Astrocyte of the hippocampus (primary cell): ENCODE data around the gene ZBTB16.

Experiments
- DNase-seq: peaks from one replicate; pipeline ENCODE4 v3.0.0; 2011; ENCODE audit warnings: low read depth, low spot score

The ZBTB16 gene

DNA sequence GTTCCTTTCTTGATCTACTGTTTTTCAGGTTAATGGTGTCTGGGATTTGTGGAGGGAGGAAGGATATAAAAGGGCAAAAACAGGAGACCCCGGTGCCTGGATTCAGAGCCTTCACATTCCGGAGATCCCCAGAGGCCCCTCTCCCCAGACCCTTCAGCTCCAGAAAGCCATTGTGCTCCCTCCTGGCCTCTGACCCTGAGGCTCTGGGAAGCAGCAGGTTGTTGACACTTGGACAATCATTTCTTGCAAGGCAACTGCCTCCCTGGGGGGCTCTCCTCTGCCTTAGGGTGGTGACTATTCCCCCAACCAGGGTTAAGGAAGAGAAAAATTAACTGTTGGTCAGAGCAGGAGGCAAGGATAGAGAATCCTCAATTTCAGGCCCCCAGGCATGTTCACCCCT lies 149.8 kb downstream of the ZBTB16 start:
- no peak for DNase-seq

DNA sequence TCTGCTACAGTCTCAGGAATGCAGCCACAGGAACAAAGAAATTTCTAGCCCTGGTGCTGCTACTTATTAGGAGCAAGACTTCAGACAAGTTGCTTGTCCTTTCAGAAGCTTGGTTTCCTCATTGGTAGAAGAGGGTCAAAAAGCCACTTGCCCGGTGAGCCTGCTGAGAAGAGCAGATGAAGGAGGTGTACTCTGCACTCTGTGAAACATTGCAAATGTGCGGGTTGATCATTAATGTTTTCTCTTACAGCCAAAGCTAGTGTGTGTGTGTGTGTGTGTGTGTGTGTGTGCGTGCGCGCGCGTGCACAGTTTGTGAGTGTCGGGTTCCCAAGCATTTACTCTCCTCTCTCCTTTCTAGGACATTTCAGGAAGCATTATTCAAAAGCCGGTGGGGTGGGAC lies 150.4 kb downstream of the ZBTB16 start:
- no peak for DNase-seq

DNA sequence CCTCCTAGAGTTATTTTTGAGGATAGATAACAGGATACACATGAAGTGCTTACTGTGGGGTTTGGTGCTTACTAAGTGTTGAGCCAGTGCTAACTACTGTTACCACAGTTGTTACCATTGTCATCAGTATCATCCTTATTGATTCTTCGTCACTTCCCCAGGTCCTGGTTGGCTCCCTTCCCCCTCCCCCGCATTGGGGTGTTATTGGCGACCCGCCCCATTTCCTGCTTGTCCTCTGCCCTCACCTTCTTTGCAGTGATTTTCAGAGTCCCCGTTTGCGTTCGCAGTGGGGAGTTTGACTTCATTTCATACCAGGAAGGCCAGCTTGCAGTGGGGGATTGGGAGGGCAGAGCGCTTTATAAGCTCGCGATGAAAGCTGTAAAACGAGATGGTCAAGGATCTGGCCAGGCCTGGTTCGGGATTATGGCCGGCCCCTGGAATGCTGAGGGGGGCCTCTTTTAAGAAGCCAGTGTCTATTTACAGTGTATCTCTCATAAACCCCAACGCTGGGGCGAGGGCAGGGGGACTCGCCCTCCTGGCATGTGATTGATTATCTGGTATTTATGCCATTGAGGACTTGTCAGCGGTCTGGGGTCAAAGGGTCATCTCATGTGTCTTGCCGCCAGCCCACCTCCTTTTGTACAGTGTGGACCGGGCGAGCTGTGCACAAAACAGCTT lies 152.1 kb downstream of the ZBTB16 start:
- DNase-seq = no peak

DNA sequence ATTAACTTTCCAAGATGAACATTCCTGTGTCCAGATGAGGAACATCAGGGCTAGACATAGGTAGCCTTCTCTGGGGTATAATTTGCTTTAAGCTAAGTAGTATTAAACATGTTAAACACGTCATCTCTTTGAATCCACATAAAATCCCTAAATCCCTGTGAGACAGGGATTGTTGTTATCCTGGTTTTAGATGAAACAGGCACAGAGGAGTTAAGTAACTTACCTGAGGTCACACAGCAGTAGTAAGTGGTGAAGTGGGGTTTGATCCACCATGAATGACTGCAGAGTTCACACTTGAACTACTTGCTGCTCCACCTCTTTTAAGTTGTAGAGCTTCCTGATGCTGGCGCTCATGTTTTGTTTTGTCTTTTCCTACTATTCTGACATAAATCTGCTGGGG lies 154.1 kb downstream of the ZBTB16 start:
- no peak for DNase-seq

DNA sequence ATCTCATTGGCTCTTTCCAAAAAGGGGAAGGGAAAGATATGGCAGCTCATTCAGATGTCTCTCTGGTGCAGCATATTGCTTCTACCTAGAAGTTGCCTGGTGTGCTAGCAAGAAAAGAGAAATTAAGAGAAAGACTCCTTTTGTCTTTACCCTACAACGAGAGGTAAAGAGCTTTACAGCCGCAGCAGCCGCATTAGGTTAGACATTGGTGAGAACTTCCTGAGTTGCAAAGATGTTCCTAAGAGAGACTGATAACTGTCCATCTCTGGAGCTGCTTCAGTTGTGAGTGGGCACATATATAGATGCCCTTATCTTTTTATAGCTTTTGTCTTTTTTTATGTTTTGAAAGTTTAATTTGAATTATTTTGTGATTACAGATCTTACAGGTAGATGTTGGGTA lies 155.9 kb downstream of the ZBTB16 start:
- no peak for DNase-seq

GRCh38 chr11:114215871-114216795 lies 156.6 kb downstream of the ZBTB16 start:
- no peak for DNase-seq

- no peak for DNase-seq
Observed at GRCh38 chr11:114216796-114217180, 157.3 kb downstream of the ZBTB16 start.

DNA sequence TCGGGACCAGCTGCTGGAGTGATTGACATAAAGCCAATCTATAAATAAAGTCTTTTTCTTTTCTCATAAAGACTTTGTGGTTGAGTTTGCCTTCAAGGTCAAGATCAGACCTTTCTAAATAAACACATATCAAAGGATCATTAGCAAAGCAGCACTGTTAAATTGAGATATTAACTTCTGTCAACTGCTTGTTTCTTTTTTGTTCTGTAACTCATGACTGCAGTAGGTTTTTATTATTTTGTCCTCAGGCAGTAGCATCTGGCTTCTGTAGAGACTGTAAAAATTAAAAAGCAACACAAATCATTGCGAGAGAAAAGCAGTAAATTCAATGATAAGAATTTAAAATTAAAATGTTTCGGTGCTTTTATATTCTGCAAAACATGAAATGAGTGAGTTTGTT lies 159.0 kb downstream of the ZBTB16 start:
- no peak for DNase-seq

- peak; percentile 80 for DNase-seq
Observed at GRCh38 chr11:114219559-114220349, 160.2 kb downstream of the ZBTB16 start.

- DNase-seq = no peak
Observed at GRCh38 chr11:114221037-114221436, 161.5 kb downstream of the ZBTB16 start.

- no peak for DNase-seq
Observed at GRCh38 chr11:114225661-114226060, 166.2 kb downstream of the ZBTB16 start.

GRCh38 chr11:114226356-114226755 lies 166.8 kb downstream of the ZBTB16 start:
- no peak for DNase-seq

DNA sequence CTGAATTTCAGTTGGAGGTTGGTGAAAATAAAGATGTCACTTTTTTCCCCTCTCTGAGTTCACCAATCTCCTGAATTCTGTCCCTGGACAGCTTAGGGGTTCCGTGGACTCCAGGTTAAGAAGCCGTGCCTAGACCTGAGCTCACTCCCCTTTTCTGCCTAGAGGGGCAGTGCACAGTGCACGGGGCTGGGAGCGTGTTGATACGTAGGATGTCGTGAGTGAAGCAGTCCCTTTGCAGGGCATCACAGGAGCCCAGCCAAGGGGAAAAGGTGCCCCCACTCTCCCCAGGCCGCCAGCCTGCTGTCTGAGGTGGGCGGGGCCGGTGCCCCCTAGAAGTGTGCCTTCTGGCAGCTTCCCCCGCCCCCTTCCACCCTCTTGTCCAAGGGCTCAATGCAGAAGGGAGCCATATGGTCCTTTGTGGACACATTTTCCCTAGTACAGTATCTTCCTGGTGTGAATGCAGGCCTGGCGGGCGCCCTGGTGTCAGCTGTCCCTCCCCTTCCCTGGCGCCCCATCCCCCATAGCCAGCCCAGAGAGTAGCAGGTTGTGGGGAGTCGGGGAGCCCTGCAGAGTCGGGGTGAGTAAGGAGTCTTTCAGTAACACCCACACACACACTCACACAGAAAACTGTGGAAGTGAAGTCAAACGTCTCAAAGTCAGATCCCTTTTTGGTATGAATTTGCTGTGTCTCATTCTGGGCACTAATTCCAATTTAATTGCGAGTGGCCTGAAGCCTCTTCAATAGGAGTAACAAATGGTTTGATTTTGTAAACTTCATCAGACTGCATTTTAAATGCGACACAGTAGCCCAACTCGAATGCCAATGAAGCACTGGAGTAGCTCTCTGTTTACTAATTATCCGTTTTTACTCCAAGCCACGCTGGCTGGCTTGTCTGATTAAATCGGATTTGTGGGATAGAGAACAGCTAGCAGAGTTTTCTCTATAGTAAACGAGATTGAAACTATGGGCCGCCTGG lies 169.2 kb downstream of the ZBTB16 start:
- peak; percentile 35 for DNase-seq

DNA sequence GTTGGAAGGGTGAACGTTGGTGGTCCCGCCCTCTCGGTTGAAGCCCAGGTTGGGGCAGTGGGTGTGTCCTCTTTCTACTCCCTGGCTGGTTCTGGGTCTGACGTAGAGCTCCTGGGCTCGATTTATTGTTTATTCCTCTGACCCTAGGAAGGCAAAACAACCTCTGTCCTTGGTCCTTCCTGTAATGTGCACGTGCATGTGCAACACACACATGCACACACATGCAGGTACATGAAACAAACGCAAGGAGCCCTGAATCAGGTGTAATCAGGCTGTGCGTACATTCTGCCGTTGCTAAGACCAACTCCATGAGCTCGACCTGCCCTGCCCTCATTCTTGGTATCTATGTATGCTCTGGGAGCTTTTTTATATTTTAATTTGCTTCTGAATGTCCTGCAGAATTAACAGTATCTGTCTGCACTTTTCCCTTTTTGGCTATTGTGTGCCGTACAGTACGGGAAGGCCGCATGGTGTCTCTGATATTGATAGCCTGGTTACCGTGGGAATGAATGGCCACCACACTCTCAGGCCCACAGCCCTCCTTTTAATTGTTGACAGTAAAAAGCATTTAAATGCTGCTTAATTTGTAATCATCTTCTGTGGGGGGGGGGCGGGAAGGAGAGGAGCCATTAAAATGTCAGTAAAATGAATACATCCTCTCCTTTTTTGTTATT lies 170.7 kb downstream of the ZBTB16 start:
- no peak for DNase-seq

GRCh38 chr11:114232400-114233059 lies 173.0 kb downstream of the ZBTB16 start:
- no peak for DNase-seq

DNA sequence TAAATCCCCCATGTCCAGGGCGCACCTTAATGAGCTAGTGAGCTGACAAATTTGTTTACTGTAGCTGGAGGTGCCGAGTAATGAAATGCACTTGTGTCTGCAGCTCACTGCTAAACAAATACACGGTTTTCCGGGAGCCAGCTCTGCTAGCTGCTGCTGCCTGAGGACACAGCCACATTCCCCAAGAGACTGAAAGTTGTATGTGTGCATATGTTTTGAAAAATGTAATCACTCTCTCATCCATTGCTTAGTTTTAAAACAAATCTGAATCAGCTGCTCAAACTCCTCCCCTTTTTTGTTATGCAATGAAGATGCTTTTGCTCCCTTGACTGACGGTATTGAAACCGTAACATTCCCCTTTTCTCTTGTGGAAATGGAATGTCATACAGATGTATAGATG lies 174.2 kb downstream of the ZBTB16 start:
- DNase-seq = peak; percentile 23

GRCh38 chr11:114236829-114237228 lies 177.3 kb downstream of the ZBTB16 start:
- DNase-seq = peak; percentile 47

GRCh38 chr11:114237321-114238280 lies 178.1 kb downstream of the ZBTB16 start:
- no peak for DNase-seq

DNA sequence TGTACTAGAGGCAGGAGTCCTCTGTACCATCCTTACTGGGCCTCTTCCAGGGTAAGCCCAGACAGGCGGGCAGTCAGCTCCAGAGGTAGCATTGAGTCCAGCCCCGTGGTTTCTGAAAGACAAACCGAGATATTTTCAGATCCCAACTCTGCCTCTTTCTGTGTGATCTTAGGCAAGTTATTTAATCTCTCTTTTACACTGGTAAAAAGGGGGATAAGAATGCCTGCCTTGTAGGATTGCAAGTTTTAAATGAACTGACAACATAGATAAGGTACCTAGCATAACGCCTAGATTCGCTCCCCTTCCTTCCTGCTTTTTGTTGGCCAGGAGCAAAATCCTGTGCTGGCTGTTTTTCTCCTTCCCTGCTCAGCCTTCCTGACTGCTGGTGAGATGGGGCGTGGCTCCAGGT lies 180.2 kb downstream of the ZBTB16 start:
- no peak for DNase-seq
